A549 treated with CORT108297 at 1 μM for 4 hours (cell line): ENCODE data around the gene FAM78B. TPM values are rescaled to one million over a fixed set of nuclear protein-coding genes. Genes with fewer than 3 reads are reported as not detected.

Experiments used
- total RNA-seq: library from RNA; stranded (reverse); fragments of 200-300 nt; extraction: Qiagen RNA extraction; gene quantifications from 5 replicates; pipeline ENCODE4 v1.2.3, GENCODE V29; 2022

FAM78B gene, protein sequence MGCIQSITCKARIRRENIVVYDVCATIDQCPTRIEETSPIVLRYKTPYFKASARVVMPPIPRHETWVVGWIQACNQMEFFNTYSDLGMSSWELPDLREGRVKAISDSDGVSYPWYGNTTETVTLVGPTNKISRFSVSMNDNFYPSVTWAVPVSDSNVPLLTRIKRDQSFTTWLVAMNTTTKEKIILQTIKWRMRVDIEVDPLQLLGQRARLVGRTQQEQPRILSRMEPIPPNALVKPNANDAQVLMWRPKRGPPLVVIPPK
- total RNA-seq = 0.12 to 0.46 TPM (median 0.33 TPM) in 5 replicates

DNA sequence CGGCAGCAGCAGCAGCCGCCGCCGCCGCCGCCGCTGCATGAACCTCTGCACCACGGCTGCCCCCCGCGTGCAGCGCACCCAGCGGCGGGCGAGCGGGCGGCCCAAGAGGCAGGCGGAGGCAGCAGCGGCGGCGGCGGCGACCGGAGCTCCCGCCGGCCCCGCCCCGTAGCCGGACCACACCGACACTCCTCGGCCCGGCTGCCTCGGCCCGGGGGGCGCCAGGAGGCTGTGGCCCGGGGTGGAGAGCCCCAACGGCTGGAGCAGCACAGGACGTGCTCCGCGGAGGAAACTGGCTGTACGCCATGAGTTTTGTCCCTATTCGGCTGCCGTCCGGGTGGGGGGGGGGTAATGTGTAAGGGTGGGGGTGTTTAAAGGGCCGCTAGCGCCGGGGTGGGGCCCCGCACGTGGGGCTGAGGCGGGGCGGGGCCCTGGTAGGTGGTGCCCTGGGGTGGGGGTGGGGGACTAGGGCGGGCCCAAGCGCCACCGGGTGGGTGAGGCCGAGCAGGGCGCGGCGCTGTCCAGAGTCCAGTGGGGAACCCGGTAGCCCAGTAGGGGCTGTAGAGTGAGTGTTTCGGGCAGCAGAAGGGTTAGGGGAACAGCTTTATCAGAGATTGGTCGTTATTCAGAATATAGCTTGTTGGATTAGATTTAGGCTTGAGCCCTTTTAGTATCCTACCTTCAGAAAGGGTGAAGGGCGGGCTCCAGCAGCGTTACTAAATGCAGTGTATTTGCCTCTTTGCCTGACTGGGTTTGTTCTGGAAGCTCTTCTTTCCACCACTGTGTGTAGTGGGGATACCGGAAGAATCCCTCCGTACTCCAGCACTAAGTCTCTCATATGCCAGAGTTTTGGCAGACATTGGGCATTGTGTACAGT lies at the start of gene FAM78B:
FAM78B (minus strand) TSS at position 304 of the 874 bp plus-strand sequence. CDS start 753 bp downstream, outside the sequence.

